ENCODE measurements around the gene SLC29A3. TPM values are rescaled to one million over a fixed set of nuclear protein-coding genes. Genes with fewer than 3 reads are reported as not detected.

SLC29A3 gene
- total RNA-seq, 1 experiment from 2014 or later, result 7.6 TPM

DNA sequence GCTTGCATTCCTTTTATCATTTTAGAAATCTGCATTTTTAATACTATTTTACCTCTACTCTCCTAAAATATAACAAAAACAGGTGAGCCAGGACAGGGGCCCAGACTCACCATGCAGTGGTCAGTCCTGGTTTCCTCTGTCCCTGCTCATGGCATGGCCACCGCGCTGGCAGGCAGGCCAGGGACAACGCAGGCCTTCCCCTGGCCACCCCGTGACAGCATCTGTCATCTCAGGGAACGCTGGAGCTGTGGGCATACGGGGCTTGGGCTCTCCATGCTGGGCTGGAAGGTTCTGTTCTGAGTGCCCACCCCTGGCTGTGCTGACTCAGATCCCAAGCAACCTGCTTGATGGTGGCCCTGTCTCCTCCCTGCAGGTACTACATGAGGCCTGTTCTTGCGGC, 42.5 kb downstream of the SLC29A3 start:
- BruUV-seq (replicated peaks), result no TSS peak
- in situ Hi-C loops (cut with HindIII; ENCODE audit: low pct_unique_long_range_greater_than_20kb, low sequenced_read_pairs), result no loop called here

DNA sequence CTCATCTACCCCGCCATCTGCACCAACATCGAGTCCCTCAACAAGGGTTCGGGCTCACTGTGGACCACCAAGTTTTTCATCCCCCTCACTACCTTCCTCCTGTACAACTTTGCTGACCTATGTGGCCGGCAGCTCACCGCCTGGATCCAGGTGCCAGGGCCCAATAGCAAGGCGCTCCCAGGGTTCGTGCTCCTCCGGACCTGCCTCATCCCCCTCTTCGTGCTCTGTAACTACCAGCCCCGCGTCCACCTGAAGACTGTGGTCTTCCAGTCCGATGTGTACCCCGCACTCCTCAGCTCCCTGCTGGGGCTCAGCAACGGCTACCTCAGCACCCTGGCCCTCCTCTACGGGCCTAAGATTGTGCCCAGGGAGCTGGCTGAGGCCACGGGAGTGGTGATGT, 43.1 kb downstream of the SLC29A3 start:
- TF ChIP-seq POLR2AphosphoS5 (IDR thresholded peaks at IDR 0.05; ENCODE audit: low read depth, low read length) (no peak), SIN3A (IDR thresholded peaks at IDR 0.05; ENCODE audit: borderline replicate concordance, insufficient read depth, low read depth, low read length) (no peak), TCF7L2 (IDR thresholded peaks at IDR 0.05; ENCODE audit: low read depth, low read length) (no peak)
- TF ChIP-seq, protein P1, sequence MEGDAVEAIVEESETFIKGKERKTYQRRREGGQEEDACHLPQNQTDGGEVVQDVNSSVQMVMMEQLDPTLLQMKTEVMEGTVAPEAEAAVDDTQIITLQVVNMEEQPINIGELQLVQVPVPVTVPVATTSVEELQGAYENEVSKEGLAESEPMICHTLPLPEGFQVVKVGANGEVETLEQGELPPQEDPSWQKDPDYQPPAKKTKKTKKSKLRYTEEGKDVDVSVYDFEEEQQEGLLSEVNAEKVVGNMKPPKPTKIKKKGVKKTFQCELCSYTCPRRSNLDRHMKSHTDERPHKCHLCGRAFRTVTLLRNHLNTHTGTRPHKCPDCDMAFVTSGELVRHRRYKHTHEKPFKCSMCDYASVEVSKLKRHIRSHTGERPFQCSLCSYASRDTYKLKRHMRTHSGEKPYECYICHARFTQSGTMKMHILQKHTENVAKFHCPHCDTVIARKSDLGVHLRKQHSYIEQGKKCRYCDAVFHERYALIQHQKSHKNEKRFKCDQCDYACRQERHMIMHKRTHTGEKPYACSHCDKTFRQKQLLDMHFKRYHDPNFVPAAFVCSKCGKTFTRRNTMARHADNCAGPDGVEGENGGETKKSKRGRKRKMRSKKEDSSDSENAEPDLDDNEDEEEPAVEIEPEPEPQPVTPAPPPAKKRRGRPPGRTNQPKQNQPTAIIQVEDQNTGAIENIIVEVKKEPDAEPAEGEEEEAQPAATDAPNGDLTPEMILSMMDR (IDR thresholded peaks at IDR 0.05), result no peak
- TF ChIP-seq, protein P2, sequence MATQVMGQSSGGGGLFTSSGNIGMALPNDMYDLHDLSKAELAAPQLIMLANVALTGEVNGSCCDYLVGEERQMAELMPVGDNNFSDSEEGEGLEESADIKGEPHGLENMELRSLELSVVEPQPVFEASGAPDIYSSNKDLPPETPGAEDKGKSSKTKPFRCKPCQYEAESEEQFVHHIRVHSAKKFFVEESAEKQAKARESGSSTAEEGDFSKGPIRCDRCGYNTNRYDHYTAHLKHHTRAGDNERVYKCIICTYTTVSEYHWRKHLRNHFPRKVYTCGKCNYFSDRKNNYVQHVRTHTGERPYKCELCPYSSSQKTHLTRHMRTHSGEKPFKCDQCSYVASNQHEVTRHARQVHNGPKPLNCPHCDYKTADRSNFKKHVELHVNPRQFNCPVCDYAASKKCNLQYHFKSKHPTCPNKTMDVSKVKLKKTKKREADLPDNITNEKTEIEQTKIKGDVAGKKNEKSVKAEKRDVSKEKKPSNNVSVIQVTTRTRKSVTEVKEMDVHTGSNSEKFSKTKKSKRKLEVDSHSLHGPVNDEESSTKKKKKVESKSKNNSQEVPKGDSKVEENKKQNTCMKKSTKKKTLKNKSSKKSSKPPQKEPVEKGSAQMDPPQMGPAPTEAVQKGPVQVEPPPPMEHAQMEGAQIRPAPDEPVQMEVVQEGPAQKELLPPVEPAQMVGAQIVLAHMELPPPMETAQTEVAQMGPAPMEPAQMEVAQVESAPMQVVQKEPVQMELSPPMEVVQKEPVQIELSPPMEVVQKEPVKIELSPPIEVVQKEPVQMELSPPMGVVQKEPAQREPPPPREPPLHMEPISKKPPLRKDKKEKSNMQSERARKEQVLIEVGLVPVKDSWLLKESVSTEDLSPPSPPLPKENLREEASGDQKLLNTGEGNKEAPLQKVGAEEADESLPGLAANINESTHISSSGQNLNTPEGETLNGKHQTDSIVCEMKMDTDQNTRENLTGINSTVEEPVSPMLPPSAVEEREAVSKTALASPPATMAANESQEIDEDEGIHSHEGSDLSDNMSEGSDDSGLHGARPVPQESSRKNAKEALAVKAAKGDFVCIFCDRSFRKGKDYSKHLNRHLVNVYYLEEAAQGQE (IDR thresholded peaks at IDR 0.05; ENCODE audit: insufficient read depth in 1 of 2, low read depth in 2 of 2, low read length in 1 of 2), result no peak
- DNase-seq (ENCODE audit: low read depth, low spot score), result no peak
- BruUV-seq (replicated peaks), result no TSS peak
- Histone ChIP-seq H3K27me3 (ENCODE audit: control insufficient read depth, insufficient read depth, low read length) (no peaks in the 10 kb centered on the region), H3K4me3 (ENCODE audit: low read depth in 2 of 2, low read length in 2 of 2) (no peak overlapping the region), H3K9me3 (ENCODE audit: control insufficient read depth, insufficient read depth, low read depth, low read length) (no peaks in the 10 kb centered on the region), H3K4me1 (ENCODE audit: control insufficient read depth, insufficient read depth, low read length) (no peaks in the 10 kb centered on the region), H3K36me3 (ENCODE audit: control insufficient read depth, insufficient read depth, low read length) (no peaks in the 10 kb centered on the region), H3K27ac (ENCODE audit: low read length) (no peak overlapping the region)
- CTCF ChIA-PET, result no interaction called here
- intact Hi-C loops (cut with micrococcal nuclease; ENCODE audit: unreplicated experiment), result no loop called here
- POLR2A ChIA-PET, result no interaction called here
- in situ Hi-C loops (cut with HindIII; ENCODE audit: low pct_unique_long_range_greater_than_20kb, low sequenced_read_pairs), result no loop called here
- no peak for ATAC-seq

More for the DNA sequence above, 42.5 kb downstream of the SLC29A3 start:
- Histone ChIP-seq H3K27me3 (ENCODE audit: control insufficient read depth, insufficient read depth, low read length) (no peaks in the 10 kb centered on the region), H3K9me3 (ENCODE audit: control insufficient read depth, insufficient read depth, low read depth, low read length) (no peaks in the 10 kb centered on the region), H3K4me1 (ENCODE audit: control insufficient read depth, insufficient read depth, low read length) (no peaks in the 10 kb centered on the region), H3K4me3 (ENCODE audit: low read depth in 2 of 2, low read length in 2 of 2) (no peak overlapping the region), H3K36me3 (ENCODE audit: control insufficient read depth, insufficient read depth, low read length) (no peaks in the 10 kb centered on the region), H3K27ac (ENCODE audit: low read length) (no peak overlapping the region)
- ChIA-PET POLR2A (no interaction called here), CTCF (no interaction called here)
- ATAC-seq (no peak), DNase-seq (ENCODE audit: low read depth, low spot score) (no peak)
- intact Hi-C loops (cut with micrococcal nuclease; ENCODE audit: unreplicated experiment), result no loop called here
- TF ChIP-seq POLR2AphosphoS5 (IDR thresholded peaks at IDR 0.05; ENCODE audit: low read depth, low read length), result no peak
- no peak for TF ChIP-seq SIN3A (IDR thresholded peaks at IDR 0.05; ENCODE audit: borderline replicate concordance, insufficient read depth, low read depth, low read length)
- TF ChIP-seq, protein P1 (IDR thresholded peaks at IDR 0.05), result no peak
- TF ChIP-seq, protein P2 (IDR thresholded peaks at IDR 0.05; ENCODE audit: insufficient read depth in 1 of 2, low read depth in 2 of 2, low read length in 1 of 2), result no peak
- no peak for TF ChIP-seq TCF7L2 (IDR thresholded peaks at IDR 0.05; ENCODE audit: low read depth, low read length)

Measured in Panc1 (cell line).